ENCODE measurements around the gene PRKAR1A.
"Not testable (repeated sequence)": the region's sequence is repeated elsewhere in the genome, so short reads cannot be mapped to it uniquely, and the experiment has no call there.

Gene PRKAR1A

DNA sequence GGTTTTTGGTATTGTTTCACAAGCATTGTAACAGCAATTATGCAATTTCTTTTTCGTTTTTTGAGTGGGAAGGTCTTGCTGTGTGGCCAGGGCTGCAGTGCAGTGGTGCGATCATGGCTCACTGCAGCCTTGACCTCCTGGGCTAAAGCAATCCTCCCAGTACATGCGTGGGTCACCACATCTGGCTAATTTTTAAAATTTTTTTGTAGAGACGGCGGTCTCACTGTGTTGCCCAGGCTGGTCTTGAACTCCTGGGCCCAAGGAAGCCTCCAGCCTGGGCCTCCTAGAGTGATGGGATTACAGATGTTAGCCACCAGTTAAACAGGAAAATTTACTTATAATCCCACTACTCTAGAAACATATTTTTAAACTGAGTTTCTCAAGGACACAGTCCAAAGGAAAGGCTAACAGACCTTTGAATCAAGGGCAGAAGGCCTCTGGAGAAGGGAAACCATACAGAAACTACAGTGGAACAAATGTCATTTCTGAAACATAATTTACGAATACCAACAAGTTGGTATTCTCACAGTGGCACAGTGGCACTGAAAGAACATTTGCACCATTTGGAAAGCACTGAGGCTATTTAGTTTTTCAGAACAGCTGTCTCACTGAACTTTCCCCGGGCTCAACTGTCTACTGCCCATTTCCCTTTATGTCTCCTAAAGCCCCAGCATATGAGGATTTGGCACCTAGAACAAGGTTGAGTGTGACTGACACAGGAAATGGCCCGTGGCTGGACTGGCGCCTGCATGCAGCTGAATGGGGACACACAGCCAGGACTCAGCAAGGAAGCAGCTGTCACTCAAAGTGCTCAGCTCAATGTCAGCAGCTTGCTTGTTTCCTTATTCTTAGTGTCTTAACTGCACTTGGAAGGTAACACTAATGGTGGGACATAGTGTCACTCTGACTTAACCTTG is 2.8 kb upstream of the PRKAR1A start:
- peak; percentile 26 for DNase-seq

DNA sequence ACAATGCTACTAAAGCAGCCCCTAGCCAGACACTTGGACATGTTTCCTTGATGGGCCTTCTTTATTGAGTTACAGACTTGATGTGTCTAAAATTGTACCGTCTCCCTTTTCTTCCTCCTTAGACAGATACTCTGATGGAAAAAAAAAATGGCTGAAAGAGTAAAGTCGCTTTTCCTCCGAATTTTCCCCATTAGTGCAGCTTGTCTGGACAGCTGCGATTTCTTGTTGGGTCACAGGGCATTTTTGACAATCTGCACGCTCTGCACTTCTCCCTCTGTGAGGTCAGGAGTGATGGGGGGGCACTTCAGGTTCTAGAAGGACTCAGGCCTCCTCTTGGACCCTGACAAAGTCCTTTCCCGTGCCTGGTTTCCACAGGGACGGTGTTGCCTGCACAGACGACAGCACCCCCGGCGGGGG is 968 bp upstream of the PRKAR1A start:
- DNase-seq = no peak

DNA sequence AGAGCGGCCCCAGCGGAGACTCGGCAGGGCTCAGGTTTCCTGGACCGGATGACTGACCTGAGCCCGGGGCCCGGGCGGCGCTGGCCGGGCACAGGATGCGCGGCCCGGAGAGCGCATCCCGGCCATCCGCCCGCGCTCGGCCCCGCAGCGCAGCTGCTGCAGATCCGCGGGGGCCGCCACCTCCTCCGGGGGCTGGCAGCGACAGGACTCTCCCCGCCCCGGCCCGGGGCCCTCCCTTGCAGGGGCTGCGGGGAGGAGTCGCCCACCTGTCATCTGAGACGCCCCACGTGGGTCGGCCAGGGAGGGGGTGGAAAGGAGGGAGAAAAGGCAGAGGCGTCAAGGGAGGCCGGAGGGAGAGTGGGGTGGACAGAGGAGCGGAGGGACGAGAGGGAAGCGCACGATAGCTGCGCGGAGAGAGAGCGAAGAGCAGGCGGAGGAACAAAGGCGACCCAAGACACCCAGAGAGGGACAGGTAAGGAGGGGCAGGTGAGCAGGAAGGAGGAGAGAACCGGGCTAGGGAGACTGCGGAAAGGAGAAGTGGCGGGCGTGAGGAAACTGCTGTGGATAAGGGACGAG is 471 bp upstream of the PRKAR1A start:
- DNase-seq = peak; percentile 95

DNA sequence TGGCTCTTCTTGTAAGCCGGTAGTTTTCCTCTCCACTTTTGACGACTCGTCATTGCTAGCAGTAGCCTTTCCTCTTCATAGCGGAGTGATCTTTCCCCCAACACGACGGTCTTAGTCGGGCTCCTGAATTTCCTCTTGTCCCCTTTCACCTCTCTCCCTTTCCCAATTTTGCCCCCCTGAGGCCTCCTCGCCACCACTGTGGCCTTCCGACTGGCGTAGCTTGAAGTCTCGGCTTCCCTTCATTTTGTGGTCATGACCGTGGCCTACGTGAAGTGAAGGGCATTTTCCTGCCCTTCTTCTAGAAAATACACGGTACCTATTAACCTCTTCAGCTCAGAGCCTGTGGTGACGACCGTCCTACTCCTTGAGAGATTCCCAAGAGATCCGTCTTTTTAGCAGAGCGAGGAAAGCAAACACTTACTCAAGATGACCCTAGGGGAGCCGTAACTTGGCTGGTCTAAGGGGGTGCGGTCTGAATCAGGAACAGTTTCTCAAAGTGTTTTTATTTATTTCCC is 787 bp downstream of the PRKAR1A start:
- DNase-seq = peak; percentile 78

DNA sequence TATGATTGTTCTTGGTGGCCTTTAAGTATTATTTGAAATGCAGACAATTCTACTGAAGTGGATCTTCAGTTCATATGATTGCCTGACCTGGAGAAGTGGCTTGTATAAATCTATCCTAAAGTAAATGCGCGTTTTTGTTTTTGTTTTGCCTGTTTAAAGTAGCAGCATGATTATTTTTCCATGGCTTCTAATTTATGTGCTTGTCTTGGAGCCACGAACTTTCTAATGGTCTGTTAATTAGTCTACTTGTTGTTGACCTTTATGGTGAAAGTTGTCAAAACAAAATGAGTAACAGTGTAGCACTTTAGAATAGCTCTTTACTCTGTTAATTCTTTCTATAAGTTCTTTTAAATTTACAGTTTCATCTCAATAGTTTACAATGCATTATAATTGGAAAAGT is 1.7 kb downstream of the PRKAR1A start:
- DNase-seq = no peak

DNA sequence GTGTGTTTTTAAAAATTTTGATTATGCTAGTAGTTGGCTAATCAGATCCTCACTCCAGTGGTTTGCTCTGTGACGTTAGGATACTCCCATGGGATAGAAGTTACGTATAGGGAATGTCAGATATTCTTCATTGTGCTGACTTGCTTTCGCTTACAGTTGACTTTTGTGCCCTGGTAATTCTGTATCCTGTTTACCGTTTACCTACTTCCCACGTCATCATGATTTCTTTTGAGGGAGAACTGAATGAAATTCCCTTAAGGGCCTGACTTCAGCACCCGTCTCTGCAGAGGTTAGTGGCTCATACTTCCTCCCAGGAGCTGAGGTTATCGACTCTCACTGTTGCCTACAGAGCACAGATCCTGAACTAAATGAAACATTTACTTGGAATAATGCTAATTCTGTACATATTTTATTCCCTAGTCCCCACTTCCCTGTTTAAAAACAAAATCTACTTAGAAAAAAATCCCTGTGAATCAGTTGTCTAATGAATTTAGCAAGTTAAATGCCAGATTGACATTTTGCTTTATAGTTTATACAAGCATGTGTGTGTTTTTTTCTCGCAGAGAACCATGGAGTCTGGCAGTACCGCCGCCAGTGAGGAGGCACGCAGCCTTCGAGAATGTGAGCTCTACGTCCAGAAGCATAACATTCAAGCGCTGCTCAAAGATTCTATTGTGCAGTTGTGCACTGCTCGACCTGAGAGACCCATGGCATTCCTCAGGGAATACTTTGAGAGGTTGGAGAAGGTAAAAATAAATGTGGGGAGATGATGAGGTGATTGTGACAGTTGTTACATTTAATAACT is 2.8 kb downstream of the PRKAR1A start:
- no peak for DNase-seq

DNA sequence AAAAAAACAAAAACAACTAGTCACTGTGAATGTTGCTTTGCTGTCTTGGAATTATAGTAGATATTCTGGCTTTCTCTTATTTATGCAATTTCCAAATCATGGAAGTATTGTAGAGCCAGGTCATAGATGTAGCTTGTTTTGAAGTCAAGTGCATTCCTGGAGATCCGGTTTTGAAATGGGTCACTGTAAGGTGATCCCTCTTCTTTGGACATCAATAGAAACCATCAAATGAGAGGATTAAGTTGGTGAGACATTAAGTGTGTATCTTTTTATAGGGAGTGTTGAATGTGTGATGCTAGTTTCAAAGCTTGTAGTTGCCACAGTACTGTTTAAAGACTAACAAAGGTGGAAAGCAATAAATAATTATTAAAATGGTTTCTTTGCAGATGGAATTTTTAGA is 4.5 kb downstream of the PRKAR1A start:
- DNase-seq = no peak

DNA sequence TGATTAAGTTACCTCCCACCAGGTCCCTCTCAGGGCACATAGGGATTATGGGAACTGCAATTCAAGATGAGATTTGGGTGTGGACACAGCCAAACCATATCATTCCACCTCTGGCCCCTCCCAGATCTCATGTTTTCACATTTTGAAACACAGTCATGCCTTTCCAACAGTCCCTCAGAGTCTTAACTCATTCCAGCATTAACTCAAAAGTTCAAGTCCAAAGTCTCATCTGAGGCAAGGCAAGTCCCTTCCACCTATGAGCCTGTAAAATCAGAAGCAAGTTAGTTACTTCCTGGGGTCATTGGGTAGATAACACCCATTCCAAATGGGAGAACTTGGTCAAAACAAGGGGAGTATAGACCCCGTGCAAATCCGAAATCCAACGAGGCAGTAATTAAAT is 5.4 kb downstream of the PRKAR1A start:
- DNase-seq = not testable (repeated sequence)

DNA sequence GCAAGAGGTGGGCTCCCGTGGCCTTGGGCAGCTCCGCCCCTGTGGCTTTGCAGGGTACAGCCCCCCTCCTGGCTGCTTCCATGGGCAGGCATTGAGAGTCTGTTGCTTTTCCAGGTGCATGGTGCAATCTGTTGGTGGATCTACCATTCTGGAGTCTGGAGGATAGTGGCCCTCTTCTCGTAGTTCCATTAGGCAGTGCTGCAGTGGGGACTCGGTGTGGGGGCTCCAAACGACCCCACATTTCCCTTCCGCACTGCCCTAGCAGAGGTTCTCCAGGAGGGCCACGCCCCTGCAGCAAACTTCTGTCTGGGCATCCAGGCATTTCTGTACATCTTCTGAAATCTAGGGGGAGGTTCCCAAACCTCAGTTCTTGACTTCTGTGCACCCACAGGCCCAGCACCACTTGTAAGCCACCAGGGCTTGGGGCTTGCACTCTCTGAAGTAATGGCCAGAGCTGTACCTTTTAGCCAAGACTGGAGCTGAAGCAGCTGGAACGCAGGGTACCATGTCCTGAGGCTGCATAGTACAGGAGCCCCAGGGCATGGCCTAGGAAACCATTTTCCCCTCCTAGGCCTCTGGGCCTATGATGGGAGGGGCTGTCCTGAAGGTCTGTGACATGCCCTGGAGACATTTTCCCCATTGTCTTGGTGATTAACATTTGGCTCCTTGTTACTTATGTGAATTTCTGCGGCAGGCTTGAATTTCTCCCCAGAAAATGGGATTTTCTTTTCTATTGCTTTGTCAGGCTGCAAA is 6.0 kb downstream of the PRKAR1A start:
- DNase-seq = no peak

DNA sequence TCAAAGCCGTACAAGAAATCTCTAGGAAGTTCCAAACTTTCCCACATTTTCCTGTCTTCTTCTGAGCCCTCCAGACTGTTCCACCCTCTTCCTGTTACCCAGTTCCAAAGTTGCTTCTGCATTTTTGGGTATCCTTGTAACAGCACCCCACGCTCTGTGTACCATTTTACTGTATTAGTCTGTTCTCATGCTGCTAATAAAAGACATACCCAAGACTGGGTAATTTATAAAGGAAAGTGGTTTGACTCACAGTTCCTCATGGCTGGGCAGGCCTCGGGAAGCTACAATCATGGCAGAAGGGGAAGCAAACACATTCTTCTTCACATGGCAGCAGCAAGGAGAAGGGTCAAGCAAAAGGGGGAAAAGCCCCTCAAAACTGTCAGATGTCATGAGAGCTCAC is 6.8 kb downstream of the PRKAR1A start:
- DNase-seq = not testable (repeated sequence)

DNA sequence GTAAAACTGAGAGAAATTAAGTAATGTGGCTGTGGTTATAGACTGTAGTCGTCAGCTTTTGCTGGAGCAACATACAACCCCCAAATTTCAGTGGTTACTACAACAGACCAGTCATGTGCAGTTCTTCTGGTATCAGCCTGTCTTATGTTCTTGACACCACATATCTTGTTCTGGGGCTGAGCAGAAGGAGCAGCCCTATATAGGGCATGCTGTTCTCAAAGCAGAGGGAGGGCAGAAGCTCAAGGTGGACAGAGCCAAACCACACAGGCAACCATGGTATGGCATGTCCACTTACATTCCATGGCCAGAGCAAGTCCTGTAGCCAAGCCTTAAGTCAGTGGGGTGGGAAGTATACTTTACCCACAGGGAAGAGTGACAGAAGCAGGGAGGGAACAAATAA is 7.7 kb downstream of the PRKAR1A start:
- no peak for DNase-seq

DNA sequence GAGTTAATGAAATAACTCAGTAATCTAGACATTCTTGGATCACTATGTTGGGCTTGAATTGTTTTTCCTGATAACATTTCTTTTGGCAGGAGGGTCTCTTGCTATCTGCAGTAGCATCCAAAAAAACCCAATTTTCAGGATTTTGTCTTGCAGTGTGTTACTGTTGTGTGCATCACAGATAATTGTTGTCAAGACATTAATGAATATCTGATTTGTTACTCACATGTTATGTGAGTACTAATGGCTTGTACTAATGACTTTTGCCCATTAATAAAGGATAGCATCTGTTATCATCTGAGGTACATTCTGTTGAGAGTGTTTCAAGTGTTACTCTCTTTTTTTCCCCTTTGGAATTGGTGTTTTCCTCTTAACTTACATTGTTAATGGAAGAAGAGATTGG is 10.0 kb downstream of the PRKAR1A start:
- DNase-seq = no peak

DNA sequence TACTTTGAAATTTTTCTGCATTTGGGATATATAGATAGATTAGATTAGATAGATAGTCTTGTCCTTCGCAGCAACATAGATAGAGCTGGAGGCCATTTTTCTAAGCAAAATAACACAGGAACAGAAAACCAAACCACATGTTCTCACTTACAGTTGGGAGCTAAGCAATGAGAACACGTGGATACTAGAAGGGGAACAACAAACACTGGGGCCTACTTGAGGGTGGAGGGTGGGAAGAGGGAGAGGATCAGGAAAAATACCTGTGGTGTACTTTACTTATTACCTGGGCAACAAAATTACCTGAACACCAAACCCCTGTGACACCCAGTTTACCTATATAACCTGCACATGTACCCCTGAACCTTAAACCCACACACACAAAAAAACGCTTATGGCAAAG is 14.3 kb downstream of the PRKAR1A start:
- no peak for DNase-seq

DNA sequence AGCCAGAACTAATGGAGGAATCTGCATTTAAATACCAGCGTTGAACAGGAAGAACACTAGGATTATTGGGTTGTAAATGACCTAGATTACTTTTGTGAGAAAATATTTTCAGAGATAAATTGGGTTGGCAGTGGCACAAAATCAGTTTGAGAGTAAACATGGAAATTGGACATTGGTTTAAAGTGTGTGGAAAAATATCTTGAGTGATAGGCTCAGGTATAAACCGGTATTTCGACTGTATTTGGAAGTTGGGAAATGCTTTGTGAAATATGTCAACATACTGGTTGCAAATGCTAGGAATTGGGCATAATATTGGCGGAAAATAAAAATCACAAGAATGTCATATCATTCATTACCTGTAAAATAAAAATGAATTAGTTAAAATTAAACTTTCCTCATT is 15.1 kb downstream of the PRKAR1A start:
- no peak for DNase-seq

DNA sequence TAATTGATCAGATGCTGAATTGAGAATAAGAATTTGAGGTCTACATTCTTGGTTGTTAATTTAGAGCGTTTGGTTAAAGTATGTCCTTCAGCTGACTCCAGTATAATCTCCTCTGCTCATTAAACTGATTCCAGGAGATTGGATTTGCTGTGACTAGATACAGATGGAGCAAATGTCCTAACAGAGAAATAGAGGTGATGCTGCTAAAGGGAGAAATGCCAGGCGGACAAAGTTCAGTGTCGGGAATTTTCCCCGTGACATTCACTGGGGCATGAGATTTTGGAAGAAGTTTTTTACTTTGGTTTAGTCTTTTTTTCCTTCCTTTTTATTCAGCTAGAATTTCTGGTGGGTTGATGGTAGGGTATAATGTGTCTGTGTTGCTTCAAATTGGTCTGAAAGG is 19.0 kb downstream of the PRKAR1A start:
- no peak for DNase-seq

DNA sequence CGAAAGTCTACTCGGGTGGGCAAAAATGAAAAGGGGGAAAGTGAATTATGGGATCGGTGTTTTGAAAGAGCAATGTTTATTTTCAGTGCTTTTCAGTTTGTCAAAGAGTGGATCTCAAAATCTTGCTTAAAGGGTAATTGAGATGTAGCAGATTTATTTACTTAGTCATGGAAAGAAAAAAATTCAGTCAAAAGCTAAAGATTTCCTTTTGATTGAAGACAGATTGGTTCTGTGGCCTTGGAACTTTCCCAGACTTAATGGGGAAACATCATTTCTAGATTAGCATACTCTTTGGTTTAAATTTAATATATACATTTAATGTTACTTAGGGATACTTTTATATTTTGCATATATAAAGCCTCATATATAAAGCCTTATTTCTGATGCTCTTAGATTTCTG is 20.6 kb downstream of the PRKAR1A start:
- no peak for DNase-seq

DNA sequence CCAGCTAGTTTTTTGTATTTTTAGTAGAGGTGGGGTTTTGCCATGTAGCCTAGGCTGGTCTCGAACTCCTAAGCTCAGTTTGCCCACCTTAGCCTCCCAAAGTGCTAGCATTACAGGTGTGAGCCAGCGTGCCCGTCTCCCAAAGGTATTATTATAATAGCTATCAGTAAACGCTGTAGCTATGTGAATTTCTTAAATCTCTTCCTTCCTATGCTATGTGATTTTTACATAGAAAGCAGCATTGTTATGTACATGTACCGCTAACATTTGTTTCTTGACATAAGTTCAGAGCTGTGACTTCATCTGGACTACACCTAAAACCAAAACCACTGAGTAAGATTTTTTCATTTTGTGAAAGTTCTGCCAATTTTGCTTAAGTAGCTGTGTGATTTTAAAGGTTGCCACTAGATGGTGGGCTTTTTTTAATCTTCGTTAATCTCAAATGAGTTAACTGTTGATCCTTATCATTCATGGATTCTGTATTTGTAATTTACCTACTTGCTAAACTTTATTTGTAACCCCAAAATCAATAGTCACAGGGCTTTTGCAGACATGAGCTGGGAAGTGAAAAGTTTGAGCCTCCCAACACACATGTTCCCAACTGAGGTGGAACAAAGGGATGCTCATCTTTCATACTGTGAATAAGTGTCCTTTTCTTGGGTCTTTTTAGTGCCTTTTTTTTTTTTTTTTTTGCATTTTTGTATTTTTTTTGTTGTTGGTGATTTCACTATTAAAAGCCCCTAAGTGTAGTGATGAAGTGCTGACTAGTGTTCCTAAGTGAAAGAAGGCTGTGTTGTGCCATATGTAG is 21.9 kb downstream of the PRKAR1A start:
- DNase-seq = no peak

DNA sequence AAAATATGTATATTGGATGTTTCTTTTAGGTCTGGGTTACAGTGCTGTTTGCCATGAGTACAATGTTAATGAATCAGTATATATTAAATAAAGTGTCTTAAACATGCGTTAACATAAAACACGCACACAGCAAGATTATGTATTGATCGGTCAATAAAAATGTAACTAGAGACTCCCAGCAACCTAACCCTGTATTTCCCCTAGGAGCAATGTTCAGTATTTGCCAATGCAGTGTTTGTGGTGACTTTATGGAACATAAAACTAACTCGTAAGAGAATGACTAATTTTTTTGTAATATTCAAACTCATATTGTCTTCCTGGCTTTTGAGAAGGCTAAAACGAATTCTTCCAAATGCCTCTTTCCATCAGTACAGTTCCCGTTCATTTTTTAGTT is 22.5 kb downstream of the PRKAR1A start:
- no peak for DNase-seq

DNA sequence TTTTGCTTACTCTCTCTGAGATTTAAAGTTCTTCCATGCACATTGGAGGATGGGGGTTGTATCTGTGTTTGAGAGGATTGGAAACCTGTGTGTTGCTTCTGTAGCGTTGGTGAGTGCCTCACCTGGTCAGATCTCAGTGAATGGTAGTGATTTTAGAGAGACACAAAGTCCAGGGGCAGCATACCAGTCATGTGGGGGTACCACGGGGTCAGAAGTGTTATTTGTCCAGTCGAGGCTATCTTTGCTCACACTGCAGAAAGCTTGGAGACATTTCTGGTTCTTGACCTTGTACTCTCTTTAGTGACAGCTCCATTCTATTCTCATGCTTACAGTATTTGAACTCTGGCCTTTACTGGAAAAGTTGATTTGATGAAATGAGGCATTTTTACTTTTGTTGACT is 23.7 kb downstream of the PRKAR1A start:
- no peak for DNase-seq

DNA sequence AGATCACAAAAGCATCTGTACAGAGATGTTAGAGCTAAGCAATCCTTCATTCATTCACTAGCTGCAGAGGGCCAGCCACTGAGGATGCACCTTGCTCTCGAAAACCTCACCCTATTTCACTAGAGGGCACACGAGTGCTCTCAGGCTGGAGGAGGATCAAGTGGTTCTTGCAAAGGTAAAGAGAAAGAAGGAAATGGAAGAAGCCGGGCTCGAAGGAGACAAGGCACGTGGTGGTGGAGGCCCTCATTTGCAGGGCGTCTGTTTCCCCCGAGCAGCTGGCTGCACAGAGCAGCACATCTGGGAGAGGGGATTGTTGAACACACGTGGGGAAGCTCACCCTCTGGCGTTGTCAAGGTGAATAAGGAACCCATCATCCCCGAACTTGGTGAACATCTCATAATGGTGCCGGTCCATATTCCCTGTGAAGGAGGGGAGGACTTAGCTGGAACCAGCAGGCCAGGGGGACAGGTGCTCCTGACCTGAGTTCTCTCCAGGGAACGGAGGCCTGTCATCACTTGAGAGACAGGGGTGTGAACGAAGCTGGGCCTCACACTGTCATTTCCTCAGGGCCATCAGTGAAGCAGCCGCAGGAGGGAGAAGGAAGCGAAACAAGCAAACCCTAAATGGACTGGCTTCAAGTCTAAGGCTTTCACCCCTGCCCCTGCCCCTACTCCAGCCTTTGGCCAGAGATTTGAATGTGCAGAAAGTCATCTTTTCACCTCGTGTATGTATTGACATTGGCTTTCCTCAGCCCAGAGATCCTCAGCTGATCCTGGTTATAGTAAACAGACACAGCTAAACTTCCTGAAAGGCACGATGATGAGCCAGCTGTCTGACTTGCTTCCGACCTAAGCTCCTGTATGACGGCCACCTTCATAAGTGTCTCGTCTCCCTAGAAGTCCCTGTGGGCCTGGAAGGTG is 27.6 kb downstream of the PRKAR1A start:
- DNase-seq = peak; percentile 28

Data from right kidney (tissue), 1 donor.